H9 (cell line): ENCODE results near the gene CCIN. TPM values are rescaled to one million over a fixed set of nuclear protein-coding genes. Genes with fewer than 3 reads are reported as not detected.
"Not testable (repeated sequence)": the region's sequence is repeated elsewhere in the genome, so short reads cannot be mapped to it uniquely, and the experiment has no call there.

Source experiments
- DNase-seq: peaks from one replicate; pipeline ENCODE4 v3.0.0-alpha.2; 2017
- H2AFZ ChIP-seq: one replicate; pipeline ENCODE4 v1.6.1; 2013; ENCODE audit warnings: mild to moderate bottlenecking, low read length, control low read depth, moderate library complexity
- H2AK5ac ChIP-seq: 2 replicates; pipeline ENCODE4 v1.6.1; 2013; ENCODE audit warnings: low read length, control low read depth, mixed read lengths; ENCODE audit not compliant: insufficient read length
- H2BK120ac ChIP-seq: one replicate; pipeline ENCODE4 v1.6.1; 2013; ENCODE audit warnings: low read depth, mild to moderate bottlenecking, low read length, control low read depth, inconsistent platforms; ENCODE audit not compliant: poor library complexity, severe bottlenecking
- H2BK12ac ChIP-seq: 2 replicates; pipeline ENCODE4 v1.6.1; 2013; ENCODE audit warnings: low read length, control low read depth, mixed read lengths, low read depth; ENCODE audit not compliant: insufficient read length
- H2BK15ac ChIP-seq: 2 replicates; pipeline ENCODE4 v1.6.1; 2013; ENCODE audit warnings: low read depth, low read length, control low read depth
- H2BK20ac ChIP-seq: one replicate; pipeline ENCODE4 v1.6.1; 2013; ENCODE audit warnings: low read depth, mild to moderate bottlenecking, low read length, control low read depth, inconsistent platforms; ENCODE audit not compliant: poor library complexity, severe bottlenecking
- H2BK5ac ChIP-seq: 2 replicates; pipeline ENCODE4 v1.6.1; 2013; ENCODE audit warnings: low read length, control low read depth, mixed read lengths; ENCODE audit not compliant: insufficient read length
- H3K14ac ChIP-seq: 2 replicates; pipeline ENCODE4 v1.6.1; 2013; ENCODE audit warnings: low read length, control low read depth; ENCODE audit not compliant: insufficient read depth
- H3K18ac ChIP-seq: 2 replicates; pipeline ENCODE4 v1.6.1; 2013; ENCODE audit warnings: low read depth, mild to moderate bottlenecking, mixed read lengths, low read length, control low read depth; ENCODE audit not compliant: insufficient read length
- H3K23ac ChIP-seq: 2 replicates; pipeline ENCODE4 v1.6.1; 2013; ENCODE audit warnings: low read length, control low read depth, mixed read lengths, low read depth; ENCODE audit not compliant: insufficient read length
- H3K23me2 ChIP-seq: 2 replicates; pipeline ENCODE4 v1.6.1; 2013; ENCODE audit warnings: low read depth, mild to moderate bottlenecking, mixed read lengths, low read length, control low read depth; ENCODE audit not compliant: insufficient read length, poor library complexity, severe bottlenecking
- H3K27ac ChIP-seq: 2 replicates; pipeline ENCODE4 v1.5.1; 2013; ENCODE audit warnings: low read length, control low read depth, mixed read lengths, low read depth; ENCODE audit not compliant: insufficient read length
- H3K27me3 ChIP-seq: 2 replicates; pipeline ENCODE4 v1.6.1; 2013; ENCODE audit warnings: low read length, control low read depth, inconsistent platforms; ENCODE audit not compliant: insufficient read depth
- H3K4ac ChIP-seq: 2 replicates; pipeline ENCODE4 v1.6.1; 2013; ENCODE audit warnings: low read depth, mild to moderate bottlenecking, control low read depth, inconsistent platforms, low read length, moderate library complexity
- H3K4me1 ChIP-seq: 2 replicates; pipeline ENCODE4 v1.6.1; 2013; ENCODE audit warnings: low read length, control low read depth, inconsistent platforms; ENCODE audit not compliant: insufficient read depth
- H3K4me2 ChIP-seq: 2 replicates; pipeline ENCODE4 v1.6.1; 2013; ENCODE audit warnings: low read length, control low read depth, mixed read lengths; ENCODE audit not compliant: insufficient read length, insufficient read depth
- H3K56ac ChIP-seq: 2 replicates; pipeline ENCODE4 v1.6.1; 2013; ENCODE audit warnings: low read depth, mild to moderate bottlenecking, mixed read lengths, low read length, control low read depth; ENCODE audit not compliant: insufficient read length
- H3K79me1 ChIP-seq: 2 replicates; pipeline ENCODE4 v1.6.1; 2013; ENCODE audit warnings: low read depth, mild to moderate bottlenecking, moderate library complexity, low read length, control low read depth, inconsistent platforms; ENCODE audit not compliant: insufficient read depth, poor library complexity, severe bottlenecking
- H3K79me2 ChIP-seq: 2 replicates; pipeline ENCODE4 v1.6.1; 2013; ENCODE audit warnings: low read length, control low read depth, inconsistent platforms; ENCODE audit not compliant: insufficient read depth
- H3K9ac ChIP-seq: 2 replicates; pipeline ENCODE4 v1.6.1; 2013; ENCODE audit warnings: low read length, control low read depth, mixed read lengths; ENCODE audit not compliant: insufficient read length; ENCODE audit errors: extremely low read depth
- H3K9me3 ChIP-seq: one replicate; pipeline ENCODE4 v1.6.1; 2013; ENCODE audit warnings: low read depth, low read length, inconsistent platforms; ENCODE audit not compliant: control insufficient read depth
- H3T11ph ChIP-seq: one replicate; pipeline ENCODE4 v1.6.1; 2013; ENCODE audit warnings: mild to moderate bottlenecking, low read length, control low read depth, inconsistent platforms
- H4K20me1 ChIP-seq: one replicate; pipeline ENCODE4 v1.6.1; 2013; ENCODE audit not compliant: control insufficient read depth, insufficient read length, insufficient read depth
- H4K5ac ChIP-seq: 2 replicates; pipeline ENCODE4 v1.6.1; 2013; ENCODE audit warnings: low read depth, mild to moderate bottlenecking, mixed read lengths, low read length, control low read depth; ENCODE audit not compliant: insufficient read length
- H4K8ac ChIP-seq: replicated peaks from 2 replicates; pipeline ENCODE4 v1.6.1; 2013; ENCODE audit warnings: low read length, control low read depth, mixed read lengths, low read depth; ENCODE audit not compliant: insufficient read length
- H4K91ac ChIP-seq: 2 replicates; pipeline ENCODE4 v1.6.1; 2013; ENCODE audit warnings: low read depth, mild to moderate bottlenecking, moderate library complexity, mixed read lengths, low read length, control low read depth; ENCODE audit not compliant: insufficient read length
- H3K27ac Mint-ChIP-seq, 3 experiments: 2 replicates in 2 of 3; 3 replicates in 1 of 3; pipeline ENCODE4 v1.8.0; 2020 to 2021; ENCODE audit warnings: mixed read lengths in 3 of 3, mild to moderate bottlenecking in 1 of 3, moderate library complexity in 1 of 3
- H3K27me3 Mint-ChIP-seq: 2 replicates; pipeline ENCODE4 v1.8.0; 2021; ENCODE audit warnings: low read depth, mild to moderate bottlenecking, moderate library complexity, mixed read lengths
- H3K36me3 Mint-ChIP-seq, 3 experiments: 2 replicates in 2 of 3; 3 replicates in 1 of 3; pipeline ENCODE4 v1.8.0; 2020 to 2021; ENCODE audit warnings: low read depth in 3 of 3, mixed read lengths in 3 of 3; ENCODE audit not compliant: insufficient read depth in 1 of 3
- H3K4me1 Mint-ChIP-seq, 2 experiments: 2 replicates each; pipeline ENCODE4 v1.8.0; 2020; ENCODE audit warnings: mixed read lengths in 2 of 2
- H3K4me3 Mint-ChIP-seq, 2 experiments: 2 replicates in 1 of 2; 3 replicates in 1 of 2; pipeline ENCODE4 v1.8.0; 2020 to 2021; ENCODE audit warnings: mild to moderate bottlenecking in 2 of 2, mixed read lengths in 2 of 2, moderate library complexity in 1 of 2
- H3K9me3 Mint-ChIP-seq, 2 experiments: 2 replicates in 1 of 2; 3 replicates in 1 of 2; pipeline ENCODE4 v1.8.0; 2020; ENCODE audit warnings: mild to moderate bottlenecking in 2 of 2, mixed read lengths in 2 of 2, moderate library complexity in 1 of 2
- WGBS: extraction: QIAGEN DNeasy Blood & Tissue Kit; methylation state at CpG from one replicate; pipeline ENCODE4 v1.1.7; 2013; ENCODE audit warnings: missing lambda C conversion rate, low lambda C conversion rate, mixed read lengths; ENCODE audit not compliant: insufficient read length; ENCODE audit errors: extremely low coverage; 5-methylcytosine and 5-hydroxymethylcytosine counted together
- total RNA-seq: library from RNA; stranded (reverse); gene quantifications from 2 replicates; pipeline ENCODE4 v1.2.1, GENCODE V29; 2021
- TF ChIP-seq, protein P1 (sequence below): fragments of 200-600 bp; sonication (generic); conservative IDR thresholded peaks from 3 replicates; pipeline ENCODE4 v1.8.0; 2021; ENCODE audit warnings: antibody characterized with exemption, mild to moderate bottlenecking

Gene CCIN
- total RNA-seq, 1 experiment from 2014 or later = not detected

DNA sequence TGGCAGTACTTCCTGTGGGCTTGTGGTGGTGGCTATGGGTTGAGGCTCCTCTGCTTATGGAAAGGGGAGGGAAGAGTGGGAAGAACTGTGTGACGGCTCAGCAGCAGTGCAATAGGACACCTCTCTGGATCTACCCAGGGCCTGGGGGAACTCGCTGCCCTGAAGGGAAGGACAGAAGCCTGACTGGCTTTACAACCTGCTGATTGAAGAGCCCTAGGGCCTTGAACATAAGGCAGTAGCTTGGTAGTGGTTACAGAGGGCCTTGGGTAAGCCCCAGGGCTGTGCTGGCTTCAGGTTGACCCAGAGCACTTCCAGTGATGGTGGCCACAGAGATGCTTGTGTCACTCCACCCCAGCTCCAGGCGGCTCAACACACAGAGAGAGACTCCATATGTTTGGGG is 5.5 kb downstream of the CCIN start:
- Histone ChIP-seq H2AK5ac (no peak overlapping the region), H3K27ac (no peak overlapping the region), H3K23me2 (no peaks in the 10 kb centered on the region), H3K4me2 (no peak overlapping the region), H3T11ph (no peak overlapping the region), H4K5ac (no peak overlapping the region), H2BK12ac (no peak overlapping the region), H3K27me3 (no peaks in the 10 kb centered on the region), H3K4ac (no peak overlapping the region), H4K20me1 (no peaks in the 10 kb centered on the region), H3K56ac (no peak overlapping the region), H3K4me1 (no peaks in the 10 kb centered on the region), H2BK20ac (no peak overlapping the region), H3K14ac (no peak overlapping the region), H3K23ac (no peak overlapping the region), H3K79me1 (no peaks in the 10 kb centered on the region), H2BK15ac (no peak overlapping the region), H2BK5ac (no peak overlapping the region), H2AFZ (no peak overlapping the region), H2BK120ac (no peak overlapping the region), H3K9ac (no peak overlapping the region), H4K91ac (no peak overlapping the region), H3K18ac (no peak overlapping the region), H3K79me2 (no peaks in the 10 kb centered on the region), H3K9me3 (no peaks in the 10 kb centered on the region), H4K8ac (no peak overlapping the region)
- no CpG with 5 or more reads among the region's 3 CpGs for WGBS
- Mint-ChIP-seq H3K4me1 (peaks cover 4 to 5% of the 10 kb centered on the region in 2 experiments; a peak in 3 of 4 replicates), H3K9me3 (peaks cover 5 to 6% of the 10 kb centered on the region in 2 experiments), H3K36me3 (no peaks in the 10 kb centered on the region; a peak in 2 of 7 replicates), H3K4me3 (no peak overlapping the region), H3K27me3 (peaks cover 13% of the 10 kb centered on the region), H3K27ac (no peak overlapping the region)
- no peak for DNase-seq
- TF ChIP-seq, protein P1, sequence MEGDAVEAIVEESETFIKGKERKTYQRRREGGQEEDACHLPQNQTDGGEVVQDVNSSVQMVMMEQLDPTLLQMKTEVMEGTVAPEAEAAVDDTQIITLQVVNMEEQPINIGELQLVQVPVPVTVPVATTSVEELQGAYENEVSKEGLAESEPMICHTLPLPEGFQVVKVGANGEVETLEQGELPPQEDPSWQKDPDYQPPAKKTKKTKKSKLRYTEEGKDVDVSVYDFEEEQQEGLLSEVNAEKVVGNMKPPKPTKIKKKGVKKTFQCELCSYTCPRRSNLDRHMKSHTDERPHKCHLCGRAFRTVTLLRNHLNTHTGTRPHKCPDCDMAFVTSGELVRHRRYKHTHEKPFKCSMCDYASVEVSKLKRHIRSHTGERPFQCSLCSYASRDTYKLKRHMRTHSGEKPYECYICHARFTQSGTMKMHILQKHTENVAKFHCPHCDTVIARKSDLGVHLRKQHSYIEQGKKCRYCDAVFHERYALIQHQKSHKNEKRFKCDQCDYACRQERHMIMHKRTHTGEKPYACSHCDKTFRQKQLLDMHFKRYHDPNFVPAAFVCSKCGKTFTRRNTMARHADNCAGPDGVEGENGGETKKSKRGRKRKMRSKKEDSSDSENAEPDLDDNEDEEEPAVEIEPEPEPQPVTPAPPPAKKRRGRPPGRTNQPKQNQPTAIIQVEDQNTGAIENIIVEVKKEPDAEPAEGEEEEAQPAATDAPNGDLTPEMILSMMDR = no peak

DNA sequence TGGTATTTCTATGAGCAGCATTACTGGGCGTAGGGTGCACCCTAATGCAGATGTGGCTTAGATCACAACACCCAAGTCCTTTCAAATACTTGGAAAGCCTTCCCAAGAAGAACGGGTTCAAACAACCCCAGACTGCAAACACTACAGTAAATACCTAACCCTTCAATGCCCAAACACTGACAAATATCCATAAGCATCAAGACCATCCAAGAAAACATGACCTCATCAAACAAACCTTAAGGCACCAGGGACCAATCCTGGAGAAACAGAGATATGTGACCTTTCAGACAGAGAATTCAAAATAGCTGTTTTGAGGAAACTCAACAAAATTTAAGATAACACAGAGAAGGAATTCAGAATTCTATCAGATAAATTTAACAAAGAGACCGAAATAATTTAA is 6.0 kb downstream of the CCIN start:
- H3K79me2 ChIP-seq, H3K23me2 ChIP-seq, H3K4me2 ChIP-seq, H3K18ac ChIP-seq, H4K5ac ChIP-seq, H2AFZ ChIP-seq, H2BK12ac ChIP-seq, H4K8ac ChIP-seq, H4K20me1 ChIP-seq, H3K79me1 ChIP-seq, H2BK20ac ChIP-seq, H3K27ac Mint-ChIP-seq, H3K4me3 Mint-ChIP-seq, H3K56ac ChIP-seq, H3K27me3 ChIP-seq, H3K27me3 Mint-ChIP-seq, H3K4ac ChIP-seq, H2AK5ac ChIP-seq, H3K36me3 Mint-ChIP-seq, H3K27ac ChIP-seq, H2BK15ac ChIP-seq, H3K4me1 Mint-ChIP-seq, H3T11ph ChIP-seq, H2BK120ac ChIP-seq, DNase-seq, H4K91ac ChIP-seq, H3K4me1 ChIP-seq, H3K23ac ChIP-seq, H2BK5ac ChIP-seq, H3K14ac ChIP-seq, H3K9me3 ChIP-seq, H3K9ac ChIP-seq: not testable (repeated sequence)
- no CpG with 5 or more reads among the region's 3 CpGs for WGBS
- H3K9me3 Mint-ChIP-seq = peaks cover 10 to 11% of the 10 kb centered on the region in 2 experiments
